Epithelial cell of alveolus of lung (primary cell): Measurements from ENCODE around the gene MSX2. TPM values are rescaled to one million over a fixed set of nuclear protein-coding genes. Genes with fewer than 3 reads are reported as not detected.

ENCODE experiments used
- total RNA-seq: library from RNA; depleted of rRNA; stranded (reverse); fragments of >200 nt; gene quantifications from 2 replicates; pipeline ENCODE4 v1.2.1, GENCODE V29; 2015

The MSX2 gene
- 3.7 and 5.2 TPM in 2 replicates for total RNA-seq

DNA sequence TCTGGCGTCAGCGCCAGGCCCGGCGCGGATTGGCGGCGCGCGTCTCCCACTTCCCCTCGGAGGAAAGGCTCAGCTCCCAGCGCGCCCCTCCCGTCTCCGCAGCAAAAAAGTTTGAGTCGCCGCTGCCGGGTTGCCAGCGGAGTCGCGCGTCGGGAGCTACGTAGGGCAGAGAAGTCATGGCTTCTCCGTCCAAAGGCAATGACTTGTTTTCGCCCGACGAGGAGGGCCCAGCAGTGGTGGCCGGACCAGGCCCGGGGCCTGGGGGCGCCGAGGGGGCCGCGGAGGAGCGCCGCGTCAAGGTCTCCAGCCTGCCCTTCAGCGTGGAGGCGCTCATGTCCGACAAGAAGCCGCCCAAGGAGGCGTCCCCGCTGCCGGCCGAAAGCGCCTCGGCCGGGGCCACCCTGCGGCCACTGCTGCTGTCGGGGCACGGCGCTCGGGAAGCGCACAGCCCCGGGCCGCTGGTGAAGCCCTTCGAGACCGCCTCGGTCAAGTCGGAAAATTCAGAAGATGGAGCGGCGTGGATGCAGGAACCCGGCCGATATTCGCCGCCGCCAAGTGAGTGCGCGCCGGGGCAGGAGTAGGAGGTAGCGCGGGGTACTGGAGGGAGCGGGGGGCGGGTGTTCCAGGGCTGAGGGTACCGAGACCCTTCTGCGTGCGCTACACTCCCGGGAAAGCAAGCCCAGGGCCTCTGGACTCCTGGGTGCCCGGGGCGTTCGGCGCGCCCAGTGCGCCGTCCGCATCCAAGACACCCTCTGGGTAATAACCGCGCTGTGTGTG lies at the start of gene MSX2:
Gene MSX2, plus strand, starts transcription at position 99 of the 777 bp plus-strand sequence. Its CDS starts 78 bp downstream, at position 177.

